Sigmoid colon (tissue), 7 donors: ENCODE results near the gene MAMSTR. TPM values are rescaled to one million over a fixed set of nuclear protein-coding genes. Genes with fewer than 3 reads are reported as not detected.

ENCODE experiments used
- DNase-seq: peaks from one replicate; pipeline ENCODE4 v3.0.0-alpha.2; 2019
- H3K27ac ChIP-seq, 4 donors: fragments of 200-600 bp; sonication (generic); one replicate each; pipeline ENCODE4 v1.5.1; 2016 to 2019; ENCODE audit warnings: mild to moderate bottlenecking in 1 of 4
- H3K27me3 ChIP-seq, 3 donors: fragments of 200-600 bp; sonication (generic); one replicate each; pipeline ENCODE4 v1.5.1; 2019; ENCODE audit warnings: mild to moderate bottlenecking in 1 of 3
- H3K36me3 ChIP-seq, 4 donors: fragments of 200-600 bp; sonication (generic); one replicate each; pipeline ENCODE4 v1.5.1; 2016 to 2019
- H3K4me1 ChIP-seq, 4 donors: fragments of 200-600 bp; sonication (generic); one replicate each; pipeline ENCODE4 v1.5.1; 2017 to 2019
- H3K4me3 ChIP-seq, 4 donors: fragments of 200-600 bp; sonication (generic); one replicate each; pipeline ENCODE4 v1.5.1; 2017 to 2019; ENCODE audit warnings: mild to moderate bottlenecking in 2 of 4, moderate library complexity in 1 of 4
- H3K9me3 ChIP-seq, 4 donors: fragments of 200-600 bp in 3 of 4; sonication (generic) in 3 of 4; one replicate each; pipeline versions ENCODE4 v1.5.1 to v1.6.1; 2013 to 2019
- EP300 ChIP-seq, 4 donors: sonication (generic); formaldehyde crosslinking; IDR thresholded peaks; one replicate each; pipeline ENCODE4 v1.6.1; 2017; ENCODE audit warnings: antibody characterized with exemption in 4 of 4
- POLR2A ChIP-seq, 2 donors: fragments of 450-650 bp; IDR thresholded peaks; one replicate each; pipeline ENCODE4 v1.6.1; 2016; ENCODE audit warnings: antibody characterized with exemption in 2 of 2, mild to moderate bottlenecking in 2 of 2, moderate library complexity in 2 of 2
- POLR2AphosphoS5 ChIP-seq, 4 donors: sonication (generic); formaldehyde crosslinking; IDR thresholded peaks; one replicate each; pipeline ENCODE4 v1.6.1; 2017; ENCODE audit warnings: antibody characterized with exemption in 4 of 4
- WGBS, 2 donors: extraction: QIAGEN DNeasy Blood & Tissue Kit; methylation state at CpG; one replicate each; pipeline ENCODE4 v1.1.7; 2013; 5-methylcytosine and 5-hydroxymethylcytosine counted together
- intact Hi-C: fragments of 100-400 bp; cut with DNase I; formaldehyde crosslinking; loops from one replicate; pipeline ENCODE4 v1.15.1; 2023
- polyA plus RNA-seq, 3 donors: library from polyadenylated mRNA; stranded (reverse); fragments of 200-250 nt; gene quantifications; one replicate each; pipeline ENCODE4 v1.2.3, GENCODE V29; 2013
- total RNA-seq, 4 donors: library from RNA; depleted of rRNA; stranded (reverse); fragments of >200 nt; gene quantifications; one replicate each; pipeline ENCODE4 v1.1.0, GENCODE V29; 2016
- TF ChIP-seq, protein P1 (sequence below), 4 experiments: fragments of 450-650 bp in 3 of 4; fragments of 200-600 bp in 1 of 4; IDR thresholded peaks; one replicate each; pipeline ENCODE4 v1.5.1; 2016 to 2019; ENCODE audit warnings: antibody characterized with exemption in 4 of 4, mild to moderate bottlenecking in 3 of 4, moderate library complexity in 2 of 4
- donor health status: healthy with polysubstance abuse.
- donor health status: Bipolar disorder and iron deficiency.
- donor health status: healthy.

Gene MAMSTR
- total and polyA plus RNA-seq, 7 donors, result 0.69 to 1.8 (median 0.89) TPM; not detected in 1

DNA sequence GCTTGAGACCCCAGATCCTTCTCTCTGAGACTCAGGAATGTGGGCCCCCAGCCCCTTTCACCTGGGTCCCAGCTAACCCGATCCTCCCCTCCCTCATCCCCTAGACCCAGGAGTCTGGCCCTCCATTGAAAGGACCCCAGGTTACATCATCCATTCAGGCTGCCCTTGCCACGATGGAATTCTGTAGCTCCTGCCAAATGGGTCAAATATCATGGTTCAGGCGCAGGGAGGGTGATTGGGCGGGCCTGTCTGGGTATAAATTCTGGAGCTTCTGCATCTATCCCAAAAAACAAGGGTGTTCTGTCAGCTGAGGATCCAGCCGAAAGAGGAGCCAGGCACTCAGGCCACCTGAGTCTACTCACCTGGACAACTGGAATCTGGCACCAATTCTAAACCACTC lies 36.3 kb upstream of the MAMSTR start:
- Histone ChIP-seq H3K4me3 (no peak overlapping the region), H3K9me3 (no peaks in the 10 kb centered on the region), H3K27me3 (peaks cover 18 to 34% (median 25%) of the 10 kb centered on the region in 3 donors), H3K4me1 (peaks cover 0 to 15% (median 13%) of the 10 kb centered on the region in 4 donors), H3K36me3 (no peaks in the 10 kb centered on the region), H3K27ac (no peak overlapping the region)
- TF ChIP-seq POLR2AphosphoS5 (IDR thresholded peaks at IDR 0.05), result no peak
- TF ChIP-seq EP300 (IDR thresholded peaks at IDR 0.05), result no peak
- TF ChIP-seq POLR2A (IDR thresholded peaks at IDR 0.05), result no peak
- TF ChIP-seq, protein P1, sequence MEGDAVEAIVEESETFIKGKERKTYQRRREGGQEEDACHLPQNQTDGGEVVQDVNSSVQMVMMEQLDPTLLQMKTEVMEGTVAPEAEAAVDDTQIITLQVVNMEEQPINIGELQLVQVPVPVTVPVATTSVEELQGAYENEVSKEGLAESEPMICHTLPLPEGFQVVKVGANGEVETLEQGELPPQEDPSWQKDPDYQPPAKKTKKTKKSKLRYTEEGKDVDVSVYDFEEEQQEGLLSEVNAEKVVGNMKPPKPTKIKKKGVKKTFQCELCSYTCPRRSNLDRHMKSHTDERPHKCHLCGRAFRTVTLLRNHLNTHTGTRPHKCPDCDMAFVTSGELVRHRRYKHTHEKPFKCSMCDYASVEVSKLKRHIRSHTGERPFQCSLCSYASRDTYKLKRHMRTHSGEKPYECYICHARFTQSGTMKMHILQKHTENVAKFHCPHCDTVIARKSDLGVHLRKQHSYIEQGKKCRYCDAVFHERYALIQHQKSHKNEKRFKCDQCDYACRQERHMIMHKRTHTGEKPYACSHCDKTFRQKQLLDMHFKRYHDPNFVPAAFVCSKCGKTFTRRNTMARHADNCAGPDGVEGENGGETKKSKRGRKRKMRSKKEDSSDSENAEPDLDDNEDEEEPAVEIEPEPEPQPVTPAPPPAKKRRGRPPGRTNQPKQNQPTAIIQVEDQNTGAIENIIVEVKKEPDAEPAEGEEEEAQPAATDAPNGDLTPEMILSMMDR (IDR thresholded peaks at IDR 0.05), result no peak
- 48 to 80% methylated on average over 5 of the region's 5 CpGs for WGBS, 2 donors
- no peak for DNase-seq
- intact Hi-C loops, result no loop called here

DNA sequence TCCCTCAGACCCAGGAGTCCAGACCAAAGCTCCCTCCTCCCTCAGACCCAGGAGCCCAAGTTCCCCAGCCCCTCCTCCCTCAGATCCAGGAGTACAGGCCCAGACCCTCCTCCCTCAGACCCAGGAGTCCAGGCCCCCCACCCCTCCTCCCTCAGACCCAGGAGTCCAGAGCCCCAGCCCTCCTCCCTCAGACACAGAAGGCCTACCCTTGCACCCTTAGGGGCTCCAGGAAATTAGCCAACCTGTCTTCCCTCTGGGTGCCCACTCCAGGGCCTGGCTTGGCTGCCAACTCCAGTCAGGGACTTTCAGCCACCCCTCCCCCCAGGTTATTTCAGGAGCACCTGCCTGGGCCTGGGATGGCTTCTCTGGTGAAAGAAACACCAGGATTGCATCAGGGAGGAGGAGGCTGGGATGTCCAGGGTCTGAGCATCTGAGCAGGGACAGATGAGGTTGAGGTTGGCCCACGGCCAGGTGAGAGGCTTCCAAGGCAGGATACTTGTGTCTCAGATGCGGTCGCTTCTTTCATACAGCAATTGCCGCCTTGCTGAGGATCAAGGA lies 35.6 kb upstream of the MAMSTR start, which contains the start of gene FGF21:
TSS of gene FGF21 (plus strand) at position 441 of the 558 bp plus-strand sequence. CDS start 713 bp downstream, outside the sequence.
- Histone ChIP-seq H3K27ac (no peak within 1 kb of the TSS), H3K4me3 (no peak within 1 kb of the TSS), H3K36me3 (no peaks in the 10 kb centered on the region), H3K4me1 (peaks cover 0 to 15% (median 13%) of the 10 kb centered on the region in 4 donors), H3K9me3 (no peaks in the 10 kb centered on the region), H3K27me3 (peaks cover 18 to 35% (median 32%) of the 10 kb centered on the region in 3 donors)
- intact Hi-C loops, result no loop called here
- WGBS, 2 donors, result 71 to 86% methylated on average over 4 of the region's 4 CpGs
- DNase-seq, result no peak
- TF ChIP-seq POLR2A (IDR thresholded peaks at IDR 0.05) (no peak), EP300 (IDR thresholded peaks at IDR 0.05) (no peak), POLR2AphosphoS5 (IDR thresholded peaks at IDR 0.05) (no peak)
- TF ChIP-seq, protein P1 (IDR thresholded peaks at IDR 0.05), result no peak

DNA sequence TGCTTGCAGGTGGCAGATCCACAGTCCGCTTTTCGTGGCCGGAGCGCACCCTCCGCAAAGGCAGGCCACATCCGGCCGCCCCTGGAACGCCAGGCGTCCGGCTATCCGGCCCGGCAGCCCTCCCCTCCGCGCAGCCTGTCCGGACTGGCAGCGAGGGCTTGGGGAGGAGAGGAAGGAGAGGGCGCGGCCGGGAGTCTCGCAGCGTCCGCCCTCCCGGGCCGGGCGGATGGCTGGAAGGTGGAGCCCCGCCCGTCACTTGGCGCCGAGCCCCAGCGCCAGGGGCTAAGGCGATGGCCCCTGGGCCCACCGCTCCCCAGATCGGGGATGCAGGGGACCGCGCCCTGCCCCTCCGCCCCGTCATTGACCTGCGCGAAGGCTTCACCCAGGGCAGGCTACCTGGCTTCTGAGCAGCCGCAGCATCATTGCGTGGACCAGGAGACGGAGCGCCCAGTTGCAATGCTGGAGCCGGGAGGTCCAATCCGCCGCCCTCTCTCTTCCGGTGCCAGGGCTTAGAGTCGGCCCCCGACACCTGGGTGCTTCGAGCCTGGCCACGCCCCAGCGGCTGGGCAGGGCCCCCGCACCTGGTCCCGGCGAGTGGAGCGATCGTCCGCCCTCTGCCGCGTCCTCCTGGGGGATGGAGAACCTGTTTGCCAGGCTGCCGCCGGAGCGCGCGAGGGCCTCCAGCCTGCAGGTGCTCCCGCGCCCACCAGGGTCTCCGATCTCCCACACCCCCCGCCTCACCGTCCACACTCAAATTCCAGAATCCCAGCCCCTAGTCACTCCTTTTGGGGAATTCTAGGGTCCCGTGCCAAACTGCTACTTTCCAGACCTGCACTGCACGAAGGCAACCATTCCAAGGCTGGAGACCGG lies 33.2 kb upstream of the MAMSTR start, which contains the start of gene FUT1:
TSS of gene FUT1 (minus strand) at position 146 of the 870 bp plus-strand sequence. CDS start 1,360 bp downstream, outside the sequence.
- peak within 1 kb of the TSS in 3 of 4 donors; percentile 5 to 34 (median 25) for H3K4me3 ChIP-seq
- TF ChIP-seq POLR2A (IDR thresholded peaks at IDR 0.05) (no peak), EP300 (IDR thresholded peaks at IDR 0.05) (no peak), POLR2AphosphoS5 (IDR thresholded peaks at IDR 0.05) (peak in 2 of 4 donors; percentile 43 to 48)
- TF ChIP-seq, protein P1 (IDR thresholded peaks at IDR 0.05), result no peak
- peak; percentile 72 for DNase-seq

DNA sequence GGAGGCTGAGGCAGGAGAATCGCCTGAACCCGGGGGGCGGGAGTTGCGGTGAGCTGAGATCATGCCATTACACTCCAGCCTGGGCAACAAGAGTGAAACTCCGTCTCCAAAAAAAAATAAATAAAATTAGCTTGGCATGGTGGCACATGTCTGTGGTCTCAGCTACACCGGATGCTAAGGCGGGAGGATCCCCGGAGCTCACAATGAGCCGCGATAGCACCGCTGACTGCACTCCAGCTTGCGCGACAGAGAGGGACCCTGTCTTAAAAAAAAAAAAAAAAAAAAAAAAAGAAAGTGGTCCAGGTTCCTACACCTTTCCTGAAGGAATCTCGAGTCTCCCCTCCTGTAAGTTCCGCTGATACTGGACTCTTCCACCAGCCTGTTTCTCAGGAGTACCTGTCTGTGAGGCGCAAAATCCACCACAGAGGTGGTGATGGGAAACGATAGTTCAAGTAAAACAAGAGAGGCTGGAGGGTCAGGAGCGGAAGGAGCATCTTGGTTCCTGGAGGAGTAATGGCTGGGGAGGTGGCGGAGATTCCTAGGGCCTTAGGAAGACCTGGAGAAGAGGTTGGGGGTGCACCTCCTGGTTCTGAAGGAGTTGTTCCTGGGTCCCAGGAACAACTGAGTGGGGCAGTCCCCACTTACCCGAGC lies 32.4 kb upstream of the MAMSTR start:
- TF ChIP-seq, protein P1 (IDR thresholded peaks at IDR 0.05), result no peak
- no peak for TF ChIP-seq POLR2A (IDR thresholded peaks at IDR 0.05)
- TF ChIP-seq POLR2AphosphoS5 (IDR thresholded peaks at IDR 0.05), result no peak

More for the DNA sequence above, 33.2 kb upstream of the MAMSTR start, which contains the start of gene FUT1:
- no peaks in the 10 kb centered on the region for H3K36me3 ChIP-seq
- intact Hi-C loops, result no loop called here
- H3K4me1 ChIP-seq, result peaks cover 0 to 15% (median 13%) of the 10 kb centered on the region in 4 donors
- WGBS, 2 donors, result 1 to 2% methylated on average over 73 of the region's 73 CpGs
- no peaks in the 10 kb centered on the region for H3K9me3 ChIP-seq
- H3K27ac ChIP-seq, result peak within 1 kb of the TSS in 1 of 4 donors; percentile 51
- peaks cover 18 to 47% (median 39%) of the 10 kb centered on the region in 3 donors for H3K27me3 ChIP-seq

More for the DNA sequence above, 32.4 kb upstream of the MAMSTR start:
- intact Hi-C loops, result no loop called here
- Histone ChIP-seq H3K4me3 (peak overlapping the region in 3 of 4 donors; percentile 5 to 34 (median 25)), H3K27me3 (peaks cover 18 to 48% (median 42%) of the 10 kb centered on the region in 3 donors), H3K36me3 (no peaks in the 10 kb centered on the region), H3K27ac (peak overlapping the region in 1 of 4 donors; percentile 51), H3K9me3 (no peaks in the 10 kb centered on the region), H3K4me1 (peaks cover 0 to 15% (median 13%) of the 10 kb centered on the region in 4 donors)
- DNase-seq, result no peak
- whole genome bisulfite sequencing, 2 donors, result 22 to 26% methylated on average over 20 of the region's 20 CpGs
